HEK293 (cell line): ENCODE measurements around the gene MAGI2.

Experiments
- CTCF ChIA-PET: fragments of 350-600 bp; formaldehyde crosslinking; extraction: SDS; loops from one replicate; lab custom pipeline; 2021; ENCODE audit warnings: antibody characterized with exemption; lab: Yijun Ruan, JAX
- POLR2A ChIA-PET: fragments of 300-600 bp; formaldehyde crosslinking; extraction: SDS; loops from one replicate; lab custom pipeline; 2020; ENCODE audit warnings: antibody characterized with exemption, inconsistent platforms; lab: Yijun Ruan, JAX
- H3K27ac ChIP-seq: fragments of 200-500 bp; sonication (Bioruptor generic); 2 replicates; pipeline ENCODE4 v1.5.1; 2014; ENCODE audit warnings: low read depth, low read length, control low read depth, inconsistent platforms; ENCODE audit errors: extremely low read depth
- H3K36me3 ChIP-seq, 2 experiments: fragments of 200-500 bp in 1 of 2; sonication (Bioruptor generic) in 1 of 2; 1 replicate in 1 of 2; 2 replicates in 1 of 2; pipeline ENCODE4 v1.5.1; 2014 to 2017; ENCODE audit warnings: inconsistent platforms in 2 of 2, low read length in 2 of 2; ENCODE audit not compliant: control insufficient read depth in 2 of 2, insufficient read depth in 1 of 2
- H3K4me1 ChIP-seq: fragments of 200-500 bp; sonication (Bioruptor generic); 2 replicates; pipeline ENCODE4 v1.5.1; 2014; ENCODE audit warnings: mild to moderate bottlenecking, low read length, inconsistent platforms; ENCODE audit not compliant: control insufficient read depth, insufficient read depth
- H3K4me3 ChIP-seq: 2 replicates; pipeline ENCODE4 v1.5.1; 2011; ENCODE audit warnings: low read depth, mild to moderate bottlenecking, control low read depth, low read length, moderate library complexity
- H3K9me3 ChIP-seq: fragments of 200-500 bp; sonication (Bioruptor generic); 2 replicates; pipeline ENCODE4 v1.5.1; 2014; ENCODE audit warnings: low read depth, low read length, inconsistent platforms; ENCODE audit not compliant: control insufficient read depth, insufficient read depth
- GFI1B ChIP-seq: fragments of 450-650 bp; formaldehyde crosslinking; IDR thresholded peaks from 2 replicates; pipeline ENCODE4 v1.5.1; 2016; ENCODE audit warnings: missing biosample characterization, missing genetic modification characterization
- MEIS1 ChIP-seq: sonication (generic); formaldehyde crosslinking; IDR thresholded peaks from 2 replicates; pipeline ENCODE4 v1.8.1; 2022; ENCODE audit warnings: missing genetic modification reagents, mild to moderate bottlenecking, borderline replicate concordance
- MYNN ChIP-seq: fragments of 450-650 bp; formaldehyde crosslinking; IDR thresholded peaks from 2 replicates; pipeline ENCODE4 v1.5.1; 2016; ENCODE audit warnings: missing biosample characterization, missing genetic modification characterization, borderline replicate concordance
- MZF1 ChIP-seq: fragments of 450-650 bp; formaldehyde crosslinking; IDR thresholded peaks from 2 replicates; pipeline ENCODE4 v1.5.1; 2017; ENCODE audit warnings: missing biosample characterization, missing genetic modification characterization, borderline replicate concordance
- PRDM1 ChIP-seq: fragments of 450-650 bp; formaldehyde crosslinking; IDR thresholded peaks from 2 replicates; pipeline ENCODE4; 2016; ENCODE audit warnings: missing biosample characterization, missing genetic modification characterization
- ZNF121 ChIP-seq: fragments of 450-650 bp; formaldehyde crosslinking; IDR thresholded peaks from 2 replicates; pipeline ENCODE4 v1.5.1; 2016; ENCODE audit warnings: missing biosample characterization, missing genetic modification characterization
- ZNF146 ChIP-seq: fragments of 450-650 bp; formaldehyde crosslinking; IDR thresholded peaks from 2 replicates; pipeline ENCODE4 v1.5.1; 2016; ENCODE audit warnings: missing biosample characterization, missing genetic modification characterization
- ZNF202 ChIP-seq: fragments of 450-650 bp; formaldehyde crosslinking; IDR thresholded peaks from 2 replicates; pipeline ENCODE4 v1.5.1; 2016; ENCODE audit warnings: missing biosample characterization, missing genetic modification characterization, borderline replicate concordance
- ZNF221 ChIP-seq: fragments of 450-650 bp; formaldehyde crosslinking; IDR thresholded peaks from 2 replicates; pipeline ENCODE4 v1.5.1; 2017; ENCODE audit warnings: missing biosample characterization, missing genetic modification characterization, borderline replicate concordance
- ZNF239 ChIP-seq: fragments of 450-650 bp; formaldehyde crosslinking; IDR thresholded peaks from 2 replicates; pipeline ENCODE4 v1.5.1; 2016; ENCODE audit warnings: missing biosample characterization, missing genetic modification characterization
- ZNF341 ChIP-seq: fragments of 450-650 bp; formaldehyde crosslinking; IDR thresholded peaks from 2 replicates; pipeline ENCODE4; 2016; ENCODE audit warnings: low read depth, missing biosample characterization, missing genetic modification characterization
- ZNF354C ChIP-seq: fragments of 450-650 bp; formaldehyde crosslinking; IDR thresholded peaks from 2 replicates; pipeline ENCODE4 v1.5.1; 2016; ENCODE audit warnings: missing biosample characterization, missing genetic modification characterization, low read depth, borderline replicate concordance
- ZNF366 ChIP-seq: fragments of 450-650 bp; formaldehyde crosslinking; conservative IDR thresholded peaks from 2 replicates; pipeline ENCODE4 v1.5.1; 2016; ENCODE audit warnings: missing biosample characterization, missing genetic modification characterization
- ZNF449 ChIP-seq: fragments of 450-650 bp; formaldehyde crosslinking; IDR thresholded peaks from 2 replicates; pipeline ENCODE4 v1.5.1; 2017; ENCODE audit warnings: missing biosample characterization, mild to moderate bottlenecking, missing genetic modification characterization, moderate library complexity
- ZNF529 ChIP-seq: fragments of 450-650 bp; formaldehyde crosslinking; IDR thresholded peaks from 2 replicates; pipeline ENCODE4 v1.5.1; 2017; ENCODE audit warnings: missing genetic modification characterization, missing biosample characterization; ENCODE audit not compliant: insufficient replicate concordance
- ZNF560 ChIP-seq: fragments of 450-650 bp; formaldehyde crosslinking; IDR thresholded peaks from 2 replicates; pipeline ENCODE4 v1.5.1; 2017; ENCODE audit warnings: missing biosample characterization, missing genetic modification characterization, borderline replicate concordance
- ZNF571 ChIP-seq: fragments of 450-650 bp; formaldehyde crosslinking; IDR thresholded peaks from 2 replicates; pipeline ENCODE4 v1.5.0; 2017; ENCODE audit warnings: missing biosample characterization, missing genetic modification characterization
- ZNF600 ChIP-seq: fragments of 450-650 bp; formaldehyde crosslinking; IDR thresholded peaks from 2 replicates; pipeline ENCODE4 v1.5.1; 2016; ENCODE audit warnings: missing biosample characterization, missing genetic modification characterization
- ZNF623 ChIP-seq: fragments of 450-650 bp; formaldehyde crosslinking; IDR thresholded peaks from 2 replicates; pipeline ENCODE4 v1.5.1; 2016; ENCODE audit warnings: missing biosample characterization, missing genetic modification characterization
- ZNF660 ChIP-seq: fragments of 450-650 bp; IDR thresholded peaks from 2 replicates; pipeline ENCODE4 v1.5.1; 2018; ENCODE audit warnings: missing biosample characterization, mild to moderate bottlenecking, missing genetic modification characterization
- ZNF664 ChIP-seq: fragments of 450-650 bp; formaldehyde crosslinking; IDR thresholded peaks from 2 replicates; pipeline ENCODE4 v1.5.1; 2016; ENCODE audit warnings: missing biosample characterization, missing genetic modification characterization
- ZNF670 ChIP-seq: fragments of 450-650 bp; formaldehyde crosslinking; IDR thresholded peaks from 2 replicates; pipeline ENCODE4 v1.5.1; 2016; ENCODE audit warnings: missing biosample characterization, missing genetic modification characterization, low read depth
- ZNF701 ChIP-seq: fragments of 450-650 bp; formaldehyde crosslinking; IDR thresholded peaks from 2 replicates; pipeline ENCODE4 v1.5.1; 2016; ENCODE audit warnings: missing biosample characterization, missing genetic modification characterization
- ZNF791 ChIP-seq: fragments of 450-650 bp; formaldehyde crosslinking; IDR thresholded peaks from 2 replicates; pipeline ENCODE4 v1.5.1; 2016; ENCODE audit warnings: missing biosample characterization, missing genetic modification characterization
- ZSCAN16 ChIP-seq: fragments of 450-650 bp; formaldehyde crosslinking; IDR thresholded peaks from 2 replicates; pipeline ENCODE4 v1.5.1; 2016; ENCODE audit warnings: missing biosample characterization, missing genetic modification characterization

Gene MAGI2

DNA sequence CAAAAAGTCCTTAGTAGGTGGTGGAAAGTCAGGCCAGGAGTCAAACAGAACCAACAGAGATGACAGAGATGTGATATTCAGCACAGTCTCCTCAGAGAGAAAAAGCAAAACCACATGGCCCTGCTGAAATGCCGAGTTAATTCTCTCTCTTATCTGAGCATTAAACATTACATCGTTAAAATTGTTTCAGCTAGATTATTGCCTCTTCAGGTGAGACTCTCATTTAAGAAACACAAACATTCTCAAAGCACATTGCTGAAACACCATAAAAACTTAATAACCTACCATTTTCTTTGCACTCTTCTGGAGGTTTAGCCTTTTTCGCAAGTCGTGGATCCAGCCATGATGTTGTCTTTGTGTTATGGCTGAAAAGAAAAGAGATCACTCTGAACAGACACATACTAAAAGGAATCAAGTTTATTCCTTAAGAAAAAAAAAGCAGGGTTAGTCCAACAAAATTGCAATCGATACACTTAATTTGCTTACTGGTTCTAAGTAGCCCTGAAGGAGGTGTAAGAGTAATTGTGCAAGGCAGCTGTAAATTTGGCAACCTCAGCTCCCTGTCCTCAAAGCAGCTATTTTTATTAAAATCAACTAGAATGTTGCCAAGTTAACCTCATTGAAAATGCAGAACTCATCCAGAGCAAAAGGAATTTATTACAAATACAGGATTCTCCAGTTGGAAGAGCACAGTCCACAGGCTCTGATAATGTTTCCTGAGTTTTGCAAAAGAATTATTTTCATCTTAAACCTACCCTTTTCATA is 963.8 kb downstream of the MAGI2 start:
- Histone ChIP-seq H3K36me3 (no peaks in the 10 kb centered on the region), H3K4me1 (peaks cover 8% of the 10 kb centered on the region; the same call in 1 of the 2 replicates), H3K9me3 (no peaks in the 10 kb centered on the region), H3K27ac (no peak overlapping the region), H3K4me3 (no peak overlapping the region)
- POLR2A ChIA-PET: no interaction called here
- TF ChIP-seq ZNF660 (tag by site-specific recombination): no peak
- TF ChIP-seq ZNF701 (tag by site-specific recombination): no peak
- TF ChIP-seq ZNF529 (tag by site-specific recombination): no peak
- no peak for TF ChIP-seq ZSCAN16 (tag by site-specific recombination)
- no peak for TF ChIP-seq ZNF670 (tag by site-specific recombination)
- TF ChIP-seq ZNF600 (tag by site-specific recombination): no peak
- TF ChIP-seq ZNF571 (tag by site-specific recombination): no peak
- TF ChIP-seq MEIS1 (CRISPR knock-in tag): no peak
- TF ChIP-seq ZNF560 (tag by site-specific recombination): no peak
- no peak for TF ChIP-seq ZNF239 (tag by site-specific recombination)
- TF ChIP-seq MYNN (tag by site-specific recombination): no peak
- TF ChIP-seq ZNF623: no peak
- TF ChIP-seq ZNF202: no peak
- TF ChIP-seq ZNF366: no peak
- no peak for TF ChIP-seq ZNF146 (tag by site-specific recombination)
- TF ChIP-seq ZNF341 (tag by site-specific recombination): no peak
- TF ChIP-seq ZNF121 (tag by site-specific recombination): no peak
- TF ChIP-seq PRDM1 (tag by site-specific recombination): no peak
- TF ChIP-seq ZNF449: no peak
- CTCF ChIA-PET: interaction anchor here (0.7 kb wide), 1 partner anchor 902 kb away, joined by 3 read pairs; no protein-coding TSS in a partner anchor

- H3K36me3 ChIP-seq: no peaks in the 10 kb centered on the region
- no peak overlapping the region for H3K27ac ChIP-seq
- H3K4me3 ChIP-seq: no peak overlapping the region
- H3K9me3 ChIP-seq: no peaks in the 10 kb centered on the region
- CTCF ChIA-PET: no interaction called here
- no peak for TF ChIP-seq ZNF354C
- no peak for TF ChIP-seq GFI1B (tag by site-specific recombination)
- TF ChIP-seq MZF1: no peak
- POLR2A ChIA-PET: no interaction called here
- peaks cover 2% of the 10 kb centered on the region; the same call in 1 of the 2 replicates for H3K4me1 ChIP-seq
Measured at GRCh38 chr7:78487464-78487863, 966.0 kb downstream of the MAGI2 start.

GRCh38 chr7:78479348-78479747 is 974.1 kb downstream of the MAGI2 start:
- H3K4me3 ChIP-seq: no peak overlapping the region
- H3K9me3 ChIP-seq: no peaks in the 10 kb centered on the region
- no peaks in the 10 kb centered on the region for H3K4me1 ChIP-seq
- TF ChIP-seq ZNF560 (tag by site-specific recombination): no peak
- TF ChIP-seq ZNF221 (tag by site-specific recombination): no peak
- no peak for TF ChIP-seq ZNF664 (tag by site-specific recombination)
- TF ChIP-seq ZNF791 (tag by site-specific recombination): no peak
- TF ChIP-seq, all 188 proteins: peak for 0
- Histone ChIP-seq H3K36me3 (no peaks in the 10 kb centered on the region), H3K27ac (no peak overlapping the region)
- POLR2A ChIA-PET: no interaction called here
- CTCF ChIA-PET: no interaction called here
